Measurements from ENCODE around the gene ZSWIM6. TPM values are rescaled to one million over a fixed set of nuclear protein-coding genes. Genes with fewer than 3 reads are reported as not detected.

ZSWIM6 gene
- total and polyA plus RNA-seq, 2 experiments from 2014 or later = 3.9 to 6.0 TPM

DNA sequence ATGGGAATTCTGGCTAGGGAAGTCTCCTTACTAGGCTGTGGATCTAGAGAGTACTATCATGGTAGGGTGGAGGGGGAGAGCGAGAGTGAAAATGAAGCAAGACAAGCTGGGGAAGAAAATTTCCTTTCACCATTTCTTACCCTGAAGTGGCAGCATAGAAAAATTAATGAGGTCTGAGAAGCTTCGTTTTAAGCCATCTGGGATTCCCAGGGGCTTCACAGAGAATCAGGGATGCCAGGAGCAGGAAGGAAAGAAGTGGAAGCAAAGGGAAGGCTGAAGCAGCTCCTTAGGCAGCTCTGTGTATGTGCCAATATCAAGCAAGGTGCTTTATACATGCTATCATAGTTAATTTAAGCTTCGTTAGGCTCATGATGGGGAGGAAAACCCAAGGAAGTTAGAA lies 169.9 kb downstream of the ZSWIM6 start:
- Histone ChIP-seq H3K27me3 (ENCODE audit: insufficient read depth) (no peaks in the 10 kb centered on the region), H3F3A (replicated peaks; ENCODE audit: low read depth) (no peaks in the 10 kb centered on the region), H4K20me1 (replicated peaks; ENCODE audit: insufficient read depth) (no peaks in the 10 kb centered on the region; the same call in 1 of the 2 replicates), H3K27ac (ENCODE audit: low read depth) (no peak overlapping the region), H3K4me3 (no peak overlapping the region), H2AFZ (no peak overlapping the region), H3K36me3 (ENCODE audit: insufficient read depth) (no peaks in the 10 kb centered on the region), H3K79me2 (replicated peaks; ENCODE audit: insufficient read depth) (no peaks in the 10 kb centered on the region), H3K9me2 (ENCODE audit: insufficient read depth) (no peaks in the 10 kb centered on the region), H3K4me2 (no peak overlapping the region), H3K4me1 (ENCODE audit: insufficient read depth) (no peaks in the 10 kb centered on the region)
- Mint-ChIP-seq H3K27me3 (ENCODE audit: insufficient read depth, low read depth, poor library complexity) (peaks cover 2% of the 10 kb centered on the region), H3K36me3 (ENCODE audit: low read depth) (peaks cover 6% of the 10 kb centered on the region; the same call in 1 of the 3 replicates), H3K4me3 (no peak overlapping the region), H3K27ac (no peak overlapping the region), H3K4me1 (peaks cover 2% of the 10 kb centered on the region; the same call in 2 of the 3 replicates), H3K9me3 (no peaks in the 10 kb centered on the region)
- DNase-seq (ENCODE audit: low spot score) = no peak
- no peak for ATAC-seq
- TF ChIP-seq JUNB (IDR thresholded peaks at IDR 0.05; ENCODE audit: unreplicated experiment) = no peak
- TF ChIP-seq STAT1 (IDR thresholded peaks at IDR 0.05; ENCODE audit: unreplicated experiment) = no peak
- TF ChIP-seq, protein P1, sequence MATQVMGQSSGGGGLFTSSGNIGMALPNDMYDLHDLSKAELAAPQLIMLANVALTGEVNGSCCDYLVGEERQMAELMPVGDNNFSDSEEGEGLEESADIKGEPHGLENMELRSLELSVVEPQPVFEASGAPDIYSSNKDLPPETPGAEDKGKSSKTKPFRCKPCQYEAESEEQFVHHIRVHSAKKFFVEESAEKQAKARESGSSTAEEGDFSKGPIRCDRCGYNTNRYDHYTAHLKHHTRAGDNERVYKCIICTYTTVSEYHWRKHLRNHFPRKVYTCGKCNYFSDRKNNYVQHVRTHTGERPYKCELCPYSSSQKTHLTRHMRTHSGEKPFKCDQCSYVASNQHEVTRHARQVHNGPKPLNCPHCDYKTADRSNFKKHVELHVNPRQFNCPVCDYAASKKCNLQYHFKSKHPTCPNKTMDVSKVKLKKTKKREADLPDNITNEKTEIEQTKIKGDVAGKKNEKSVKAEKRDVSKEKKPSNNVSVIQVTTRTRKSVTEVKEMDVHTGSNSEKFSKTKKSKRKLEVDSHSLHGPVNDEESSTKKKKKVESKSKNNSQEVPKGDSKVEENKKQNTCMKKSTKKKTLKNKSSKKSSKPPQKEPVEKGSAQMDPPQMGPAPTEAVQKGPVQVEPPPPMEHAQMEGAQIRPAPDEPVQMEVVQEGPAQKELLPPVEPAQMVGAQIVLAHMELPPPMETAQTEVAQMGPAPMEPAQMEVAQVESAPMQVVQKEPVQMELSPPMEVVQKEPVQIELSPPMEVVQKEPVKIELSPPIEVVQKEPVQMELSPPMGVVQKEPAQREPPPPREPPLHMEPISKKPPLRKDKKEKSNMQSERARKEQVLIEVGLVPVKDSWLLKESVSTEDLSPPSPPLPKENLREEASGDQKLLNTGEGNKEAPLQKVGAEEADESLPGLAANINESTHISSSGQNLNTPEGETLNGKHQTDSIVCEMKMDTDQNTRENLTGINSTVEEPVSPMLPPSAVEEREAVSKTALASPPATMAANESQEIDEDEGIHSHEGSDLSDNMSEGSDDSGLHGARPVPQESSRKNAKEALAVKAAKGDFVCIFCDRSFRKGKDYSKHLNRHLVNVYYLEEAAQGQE (IDR thresholded peaks at IDR 0.05; ENCODE audit: unreplicated experiment) = no peak
- TF ChIP-seq, protein P2, sequence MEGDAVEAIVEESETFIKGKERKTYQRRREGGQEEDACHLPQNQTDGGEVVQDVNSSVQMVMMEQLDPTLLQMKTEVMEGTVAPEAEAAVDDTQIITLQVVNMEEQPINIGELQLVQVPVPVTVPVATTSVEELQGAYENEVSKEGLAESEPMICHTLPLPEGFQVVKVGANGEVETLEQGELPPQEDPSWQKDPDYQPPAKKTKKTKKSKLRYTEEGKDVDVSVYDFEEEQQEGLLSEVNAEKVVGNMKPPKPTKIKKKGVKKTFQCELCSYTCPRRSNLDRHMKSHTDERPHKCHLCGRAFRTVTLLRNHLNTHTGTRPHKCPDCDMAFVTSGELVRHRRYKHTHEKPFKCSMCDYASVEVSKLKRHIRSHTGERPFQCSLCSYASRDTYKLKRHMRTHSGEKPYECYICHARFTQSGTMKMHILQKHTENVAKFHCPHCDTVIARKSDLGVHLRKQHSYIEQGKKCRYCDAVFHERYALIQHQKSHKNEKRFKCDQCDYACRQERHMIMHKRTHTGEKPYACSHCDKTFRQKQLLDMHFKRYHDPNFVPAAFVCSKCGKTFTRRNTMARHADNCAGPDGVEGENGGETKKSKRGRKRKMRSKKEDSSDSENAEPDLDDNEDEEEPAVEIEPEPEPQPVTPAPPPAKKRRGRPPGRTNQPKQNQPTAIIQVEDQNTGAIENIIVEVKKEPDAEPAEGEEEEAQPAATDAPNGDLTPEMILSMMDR (conservative IDR thresholded peaks at IDR 0.05; ENCODE audit: low read depth in 2 of 2) = no peak
- TF ChIP-seq EZH2phosphoT487 (IDR thresholded peaks at IDR 0.05; ENCODE audit: unreplicated experiment) = no peak
- no peak for TF ChIP-seq NANOG (IDR thresholded peaks at IDR 0.05; ENCODE audit: borderline replicate concordance)
- no peak for TF ChIP-seq ZNF114 (CRISPR knock-in tag; IDR thresholded peaks at IDR 0.05)
- no peak for TF ChIP-seq EZH2 (IDR thresholded peaks at IDR 0.05; ENCODE audit: low read depth, unreplicated experiment)
- TF ChIP-seq CREB1 (CRISPR knock-in tag; IDR thresholded peaks at IDR 0.05; ENCODE audit: low read depth) = no peak

DNA sequence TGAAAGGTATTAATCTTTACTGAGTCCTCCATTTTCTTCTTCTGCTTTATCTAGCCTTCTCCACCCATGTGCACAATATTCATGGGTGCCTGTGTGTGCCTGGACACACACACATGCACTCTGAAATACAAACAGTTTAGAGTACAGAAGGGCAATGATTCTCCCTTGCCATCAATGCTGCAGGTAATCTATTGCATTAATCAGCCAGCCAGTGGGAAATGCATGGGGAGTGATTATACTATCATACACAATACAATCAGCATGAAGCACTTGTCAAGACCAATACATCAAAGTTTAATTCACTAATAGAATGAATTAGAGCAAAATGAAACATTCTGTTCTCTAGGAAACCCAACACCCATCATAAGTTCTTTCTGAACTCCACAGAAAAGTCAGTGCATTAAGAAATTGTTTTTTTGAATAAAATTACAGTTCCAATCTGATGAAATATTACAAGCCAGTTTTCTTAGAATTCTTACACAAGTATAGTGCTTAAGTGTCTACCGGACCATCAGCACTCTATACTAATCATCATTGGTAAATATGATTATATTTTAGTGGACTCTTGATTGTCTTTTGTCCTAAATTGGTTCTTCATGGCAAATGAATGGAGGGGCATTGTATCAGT lies 172.2 kb downstream of the ZSWIM6 start:
- peaks cover 6% of the 10 kb centered on the region; the same call in 1 of the 3 replicates for H3K36me3 Mint-ChIP-seq (ENCODE audit: low read depth)
- peaks cover 5% of the 10 kb centered on the region; the same call in 2 of the 3 replicates for H3K4me1 Mint-ChIP-seq
- H4K20me1 ChIP-seq (replicated peaks; ENCODE audit: insufficient read depth) = no peaks in the 10 kb centered on the region; the same call in 1 of the 2 replicates
- ATAC-seq (no peak), DNase-seq (ENCODE audit: low spot score) (no peak)
- H3K27me3 Mint-ChIP-seq (ENCODE audit: insufficient read depth, low read depth, poor library complexity) = peaks cover 2% of the 10 kb centered on the region
- H3K27ac ChIP-seq (ENCODE audit: low read depth) = no peak overlapping the region
- H3K4me3 ChIP-seq = no peak overlapping the region
- no peak overlapping the region for H3K4me2 ChIP-seq
- H2AFZ ChIP-seq = no peak overlapping the region
- no peak overlapping the region for H3K4me3 Mint-ChIP-seq
- no peaks in the 10 kb centered on the region for H3F3A ChIP-seq (replicated peaks; ENCODE audit: low read depth)
- no peak overlapping the region for H3K27ac Mint-ChIP-seq
- H3K9me3 Mint-ChIP-seq = no peaks in the 10 kb centered on the region
- no peaks in the 10 kb centered on the region for H3K79me2 ChIP-seq (replicated peaks; ENCODE audit: insufficient read depth)
- no peaks in the 10 kb centered on the region for H3K36me3 ChIP-seq (ENCODE audit: insufficient read depth)
- no peaks in the 10 kb centered on the region for H3K4me1 ChIP-seq (ENCODE audit: insufficient read depth)
- H3K9me2 ChIP-seq (ENCODE audit: insufficient read depth) = no peaks in the 10 kb centered on the region
- no peaks in the 10 kb centered on the region for H3K27me3 ChIP-seq (ENCODE audit: insufficient read depth)
- no peak for TF ChIP-seq ZNF114 (CRISPR knock-in tag; IDR thresholded peaks at IDR 0.05)
- TF ChIP-seq, protein P3, sequence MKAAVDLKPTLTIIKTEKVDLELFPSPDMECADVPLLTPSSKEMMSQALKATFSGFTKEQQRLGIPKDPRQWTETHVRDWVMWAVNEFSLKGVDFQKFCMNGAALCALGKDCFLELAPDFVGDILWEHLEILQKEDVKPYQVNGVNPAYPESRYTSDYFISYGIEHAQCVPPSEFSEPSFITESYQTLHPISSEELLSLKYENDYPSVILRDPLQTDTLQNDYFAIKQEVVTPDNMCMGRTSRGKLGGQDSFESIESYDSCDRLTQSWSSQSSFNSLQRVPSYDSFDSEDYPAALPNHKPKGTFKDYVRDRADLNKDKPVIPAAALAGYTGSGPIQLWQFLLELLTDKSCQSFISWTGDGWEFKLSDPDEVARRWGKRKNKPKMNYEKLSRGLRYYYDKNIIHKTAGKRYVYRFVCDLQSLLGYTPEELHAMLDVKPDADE (IDR thresholded peaks at IDR 0.05) = no peak
- TF ChIP-seq, protein P2 (conservative IDR thresholded peaks at IDR 0.05; ENCODE audit: low read depth in 2 of 2) = no peak

All from GM23338 (cell line).